Suppressor macrophage treated with lipopolysaccharide for 4 hours (primary cell): Measurements from ENCODE around the gene HLA-A.
"Not testable (repeated sequence)": the region's sequence is repeated elsewhere in the genome, so short reads cannot be mapped to it uniquely, and the experiment has no call there.

Source experiments
- DNase-seq: peaks from one replicate; pipeline ENCODE4 v3.0.0-alpha.2; 2020

The HLA-A gene

DNA sequence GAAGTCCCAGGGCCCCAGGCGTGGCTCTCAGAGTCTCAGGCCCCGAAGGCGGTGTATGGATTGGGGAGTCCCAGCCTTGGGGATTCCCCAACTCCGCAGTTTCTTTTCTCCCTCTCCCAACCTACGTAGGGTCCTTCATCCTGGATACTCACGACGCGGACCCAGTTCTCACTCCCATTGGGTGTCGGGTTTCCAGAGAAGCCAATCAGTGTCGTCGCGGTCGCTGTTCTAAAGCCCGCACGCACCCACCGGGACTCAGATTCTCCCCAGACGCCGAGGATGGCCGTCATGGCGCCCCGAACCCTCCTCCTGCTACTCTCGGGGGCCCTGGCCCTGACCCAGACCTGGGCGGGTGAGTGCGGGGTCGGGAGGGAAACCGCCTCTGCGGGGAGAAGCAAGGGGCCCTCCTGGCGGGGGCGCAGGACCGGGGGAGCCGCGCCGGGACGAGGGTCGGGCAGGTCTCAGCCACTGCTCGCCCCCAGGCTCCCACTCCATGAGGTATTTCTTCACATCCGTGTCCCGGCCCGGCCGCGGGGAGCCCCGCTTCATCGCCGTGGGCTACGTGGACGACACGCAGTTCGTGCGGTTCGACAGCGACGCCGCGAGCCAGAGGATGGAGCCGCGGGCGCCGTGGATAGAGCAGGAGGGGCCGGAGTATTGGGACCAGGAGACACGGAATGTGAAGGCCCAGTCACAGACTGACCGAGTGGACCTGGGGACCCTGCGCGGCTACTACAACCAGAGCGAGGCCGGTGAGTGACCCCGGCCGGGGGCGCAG, at the start of gene HLA-A:
HLA-A (plus strand) TSS at position 258 of the 778 bp plus-strand sequence; CDS start at position 280, 22 bp downstream.
- DNase-seq, result peak; percentile 98

DNA sequence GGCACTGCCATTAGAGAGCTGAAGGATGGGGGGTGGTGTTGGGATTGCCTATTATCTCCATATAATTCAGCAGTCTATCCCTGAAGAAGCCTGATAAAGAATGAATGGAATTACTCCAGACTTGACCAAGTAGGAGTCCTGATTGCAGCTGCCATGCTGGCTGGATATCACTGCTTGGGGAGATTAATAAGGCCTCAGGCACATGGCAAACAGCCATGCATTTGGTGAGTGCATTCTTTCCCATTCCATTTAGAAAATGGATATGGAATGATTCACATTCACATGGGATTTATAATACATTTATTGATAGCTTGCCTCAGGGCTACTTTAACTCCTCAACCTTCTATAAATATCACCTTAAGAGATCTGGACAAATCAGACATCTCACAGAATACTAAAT, 49.6 kb upstream of the HLA-A start:
- DNase-seq, result no peak

DNA sequence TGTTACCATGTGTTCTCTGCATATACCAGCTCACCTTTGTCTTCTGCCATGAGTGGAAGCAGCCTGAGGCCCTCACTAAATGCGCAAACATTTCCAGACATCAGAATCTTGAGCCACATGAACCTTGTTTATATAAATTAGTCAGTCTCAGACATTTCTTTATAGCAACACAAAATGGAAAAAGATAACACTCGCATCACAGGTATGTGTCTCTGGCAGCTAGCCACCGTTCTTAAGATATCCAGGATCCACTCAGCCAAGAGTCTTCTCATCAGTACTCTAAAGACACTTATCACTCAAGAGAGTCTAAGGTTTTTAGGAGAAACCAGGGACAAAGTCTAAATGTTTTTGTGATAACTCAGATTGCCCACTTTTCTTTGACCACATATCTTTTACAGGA, 43.1 kb upstream of the HLA-A start:
- no peak for DNase-seq

DNA sequence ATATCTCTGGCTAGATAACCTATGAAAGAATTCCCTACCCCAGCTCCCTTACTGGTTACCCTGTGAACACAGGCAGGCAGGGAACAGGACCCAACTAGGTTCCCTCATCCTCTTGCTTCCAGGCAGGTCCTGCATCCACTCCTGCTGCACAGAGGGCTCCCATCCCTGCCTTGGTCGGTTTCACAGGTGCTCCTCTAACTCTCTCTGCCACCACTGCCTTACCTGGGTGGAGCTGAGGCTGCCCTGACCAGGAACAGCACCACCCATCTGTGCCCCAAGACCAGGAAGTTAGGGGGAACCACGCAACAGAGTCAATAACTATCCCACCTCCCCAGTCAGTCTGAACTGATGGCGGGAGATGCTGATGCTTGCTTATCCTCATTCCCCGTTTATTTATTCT, 37.0 kb upstream of the HLA-A start:
- no peak for DNase-seq

DNA sequence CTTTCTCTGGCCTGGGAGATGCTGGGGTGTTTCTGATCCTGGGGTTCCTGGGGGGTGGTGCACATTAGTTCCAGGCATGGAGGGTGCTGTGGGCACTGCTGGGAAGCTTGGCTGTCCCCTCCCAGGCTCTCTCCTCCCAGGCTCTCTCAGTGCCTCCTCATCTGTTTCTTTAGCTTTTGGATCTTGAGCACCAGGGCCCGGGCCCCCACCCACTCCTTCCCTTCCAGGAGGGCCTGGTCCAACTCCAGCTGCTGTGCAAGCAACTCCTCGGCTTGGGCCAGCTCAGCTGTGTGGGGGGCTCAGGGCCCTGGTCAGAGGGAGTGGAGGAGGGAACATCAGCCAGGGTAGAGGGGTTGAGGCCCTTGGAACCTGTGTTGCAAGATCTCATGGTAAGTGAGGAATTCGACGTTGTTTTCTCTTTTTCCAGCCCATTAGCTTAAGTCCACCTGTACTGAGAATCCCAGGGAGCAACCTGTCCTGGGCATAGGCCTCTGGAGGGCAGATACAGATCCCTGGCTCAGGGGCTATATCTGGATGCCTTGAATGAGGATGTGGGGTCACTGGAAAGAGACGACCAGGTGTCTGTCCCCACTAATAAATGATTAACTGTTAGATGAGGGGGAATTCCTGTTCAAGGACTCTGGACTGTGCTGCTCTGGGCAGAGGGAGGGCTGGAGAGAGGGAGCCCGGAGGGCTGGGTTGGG, 34.5 kb upstream of the HLA-A start:
- no peak for DNase-seq

DNA sequence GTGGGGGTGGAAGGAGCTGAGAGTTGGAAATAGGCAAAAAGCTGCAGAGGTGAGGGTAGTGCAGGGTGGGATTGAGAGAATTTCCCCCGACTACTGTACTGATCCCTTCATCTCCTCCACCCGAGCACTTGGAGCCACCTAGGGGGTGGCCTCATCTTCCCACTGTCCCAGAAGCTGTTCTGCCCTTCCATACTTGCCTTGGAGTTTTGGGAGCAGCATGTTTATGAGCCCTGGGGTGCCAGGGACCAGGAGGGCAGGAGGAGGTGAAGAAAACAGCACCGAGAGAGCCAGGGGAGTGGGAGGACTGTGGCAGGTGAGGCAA, 34.0 kb upstream of the HLA-A start:
- no peak for DNase-seq

DNA sequence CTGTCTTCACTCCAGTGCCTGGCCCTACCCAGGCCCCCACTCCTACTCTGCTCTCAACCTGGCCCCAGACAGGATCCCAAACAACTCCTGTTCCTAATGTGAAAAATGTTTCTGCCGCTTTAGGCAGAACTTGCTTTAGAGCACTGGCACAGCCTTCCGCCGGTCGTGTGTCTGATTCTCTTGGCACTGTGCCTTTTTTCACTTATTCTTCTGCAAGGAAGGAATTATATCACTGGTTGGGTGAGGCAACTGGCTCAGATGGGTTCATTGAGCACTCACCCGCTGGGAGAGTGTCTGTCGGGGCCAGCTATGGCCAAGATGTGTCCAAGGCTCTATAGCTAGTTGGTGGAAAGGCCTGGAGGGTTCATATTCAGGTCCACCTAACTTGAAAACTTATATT, 33.6 kb upstream of the HLA-A start:
- DNase-seq, result no peak

DNA sequence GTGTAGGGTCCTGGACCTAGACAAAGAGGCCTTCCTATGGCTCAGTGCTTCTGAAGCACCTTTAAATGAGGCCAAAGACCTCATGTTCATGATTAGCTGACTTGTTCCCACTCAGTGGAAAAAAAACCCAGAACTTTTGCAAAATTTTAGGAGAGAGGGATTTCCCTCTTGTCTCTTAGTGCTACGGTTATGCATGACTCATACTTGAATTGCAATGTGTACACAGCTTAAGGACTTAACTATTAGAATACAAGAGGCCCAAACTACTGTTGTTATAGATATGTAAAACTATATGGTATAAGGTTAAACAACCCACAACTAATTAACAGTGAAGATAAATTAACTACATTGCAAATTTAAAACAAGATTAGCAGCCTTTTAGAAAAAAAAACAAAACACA, 32.3 kb upstream of the HLA-A start:
- DNase-seq, result peak; percentile 64

DNA sequence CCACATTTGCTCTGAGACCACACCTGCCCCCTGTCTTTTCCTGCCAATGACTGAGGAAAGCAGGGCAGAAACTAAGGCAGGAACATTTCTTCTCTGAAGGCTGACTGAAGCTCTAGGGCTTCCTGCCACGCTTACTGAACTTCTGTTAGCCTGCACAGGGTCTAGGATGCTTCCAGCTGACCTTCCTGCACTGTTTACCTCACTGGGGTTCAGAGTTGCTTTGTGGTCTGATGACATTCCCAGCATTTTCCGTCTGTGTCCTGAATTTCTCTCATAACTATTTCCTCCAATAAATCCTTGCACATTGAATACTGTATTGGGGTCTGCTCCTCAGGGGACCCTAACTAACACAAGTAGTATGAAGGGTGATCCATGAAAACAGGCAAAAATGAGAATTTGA, 29.5 kb upstream of the HLA-A start:
- DNase-seq, result no peak

DNA sequence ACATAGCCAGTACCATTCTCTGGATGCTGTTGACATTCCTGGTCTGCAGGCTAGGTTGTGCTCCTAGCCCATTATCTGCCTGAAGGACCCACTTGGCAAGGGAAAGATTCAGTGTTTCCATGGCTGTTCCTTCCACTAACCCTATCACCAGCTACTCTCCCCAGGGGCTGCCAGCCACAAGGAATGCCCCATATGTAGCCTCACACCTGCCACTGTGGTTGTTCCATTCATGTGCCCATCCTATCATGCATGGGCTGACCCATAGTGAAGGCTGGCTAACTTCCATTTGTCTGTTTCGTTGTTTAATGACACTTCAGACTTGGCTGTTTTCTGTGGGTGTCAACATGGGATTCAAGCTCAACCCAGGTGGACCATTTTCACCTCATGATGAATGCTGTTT, 25.6 kb upstream of the HLA-A start:
- DNase-seq, result no peak

DNA sequence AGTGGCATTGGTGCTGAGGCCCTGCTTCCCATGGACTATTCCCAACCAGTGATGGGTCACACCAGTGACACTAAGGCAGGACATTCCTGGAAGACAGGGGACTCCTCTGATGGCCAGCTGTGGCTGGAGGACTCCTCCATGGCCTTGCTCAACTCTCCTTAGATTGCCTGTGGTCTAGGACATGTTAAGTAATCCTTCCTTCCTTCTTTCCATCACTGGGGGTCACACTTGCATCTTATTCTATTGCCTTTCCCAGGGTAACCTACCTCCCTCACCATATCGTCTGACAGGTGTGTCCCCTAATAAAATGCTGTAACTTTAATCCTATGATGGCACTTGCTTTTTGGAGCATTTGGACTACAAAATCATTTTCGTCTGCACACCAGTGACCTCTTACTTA, 24.5 kb upstream of the HLA-A start:
- DNase-seq, result peak; percentile 30

DNA sequence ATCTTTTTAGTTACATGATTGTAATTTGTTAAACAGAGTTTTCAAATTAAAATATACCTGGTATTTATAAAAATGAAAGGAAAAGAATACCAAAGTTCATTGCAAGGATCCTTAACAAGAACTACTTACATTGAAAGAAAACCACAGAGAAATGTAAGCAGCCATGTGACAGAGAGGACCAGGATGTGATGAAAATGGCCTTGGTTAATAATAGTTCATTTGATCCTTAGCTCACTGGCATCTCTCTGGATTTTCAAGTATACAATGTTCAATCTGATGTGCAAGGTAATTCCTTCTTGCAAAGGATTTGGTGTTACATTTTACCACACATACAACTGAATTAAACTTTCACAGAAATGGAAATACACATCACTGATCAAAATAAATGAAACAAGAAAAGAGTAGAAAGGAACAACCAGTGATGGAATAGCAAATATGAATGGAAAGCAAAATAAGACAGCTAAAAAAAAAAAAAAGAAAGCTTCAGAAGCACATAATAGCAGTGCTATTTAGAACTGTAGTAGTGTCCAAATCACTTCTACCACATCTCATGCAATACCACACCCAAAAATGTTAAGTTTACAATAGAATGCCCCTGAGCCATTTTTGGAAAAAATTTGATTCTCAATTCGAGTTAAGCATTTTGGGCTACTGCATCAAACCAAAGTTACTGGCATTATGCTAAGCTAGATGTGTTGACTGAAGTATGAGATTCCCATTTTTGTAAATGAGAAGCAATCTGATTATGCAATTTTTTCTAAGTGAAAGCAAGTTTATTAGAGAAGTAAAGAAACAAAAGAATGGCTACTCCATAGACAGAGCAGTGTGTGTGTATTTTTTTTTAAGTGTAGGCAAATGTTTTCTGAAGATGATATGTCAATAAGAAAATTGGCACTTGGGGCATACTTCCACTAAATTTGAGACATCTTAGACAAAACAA, 22.6 kb upstream of the HLA-A start:
- DNase-seq, result peak; percentile 70

DNA sequence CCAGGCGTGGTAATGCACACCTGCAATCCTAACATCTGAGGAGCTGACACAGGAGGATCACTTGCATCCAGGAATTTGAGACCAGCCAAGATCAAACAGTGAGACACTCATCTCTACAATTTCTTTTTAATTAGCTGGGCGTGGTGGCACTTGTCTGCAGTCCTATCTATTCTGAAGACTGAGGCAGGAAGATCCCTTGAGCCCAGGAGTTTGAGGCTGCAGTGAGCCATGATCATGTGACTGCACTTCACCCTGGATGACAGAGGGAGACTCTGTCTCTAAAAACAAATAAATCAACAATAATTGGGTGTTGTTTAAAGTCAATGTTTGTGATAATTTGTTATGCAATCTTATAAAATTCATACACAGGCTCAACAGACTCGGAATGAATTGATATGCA, 18.0 kb upstream of the HLA-A start:
- no peak for DNase-seq

DNA sequence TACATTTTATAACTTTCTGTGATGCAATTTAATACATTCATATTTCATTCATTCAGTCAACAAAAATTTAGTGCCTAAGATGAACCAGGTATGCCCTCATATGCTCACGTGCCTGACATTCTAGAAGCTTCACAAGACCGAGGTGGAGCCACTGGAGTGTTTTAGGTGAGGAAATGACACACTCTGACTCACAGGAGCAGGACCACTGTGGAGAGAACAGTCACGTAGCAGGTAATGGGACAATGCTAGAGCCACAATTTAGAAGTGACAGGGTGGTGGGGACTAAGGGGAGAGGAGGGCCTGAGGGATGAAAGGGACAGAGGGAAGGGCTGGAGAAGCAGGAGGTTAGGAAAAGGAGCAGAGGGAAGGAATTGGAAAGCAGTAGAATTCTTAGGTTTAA, 17.6 kb upstream of the HLA-A start:
- DNase-seq, result no peak

DNA sequence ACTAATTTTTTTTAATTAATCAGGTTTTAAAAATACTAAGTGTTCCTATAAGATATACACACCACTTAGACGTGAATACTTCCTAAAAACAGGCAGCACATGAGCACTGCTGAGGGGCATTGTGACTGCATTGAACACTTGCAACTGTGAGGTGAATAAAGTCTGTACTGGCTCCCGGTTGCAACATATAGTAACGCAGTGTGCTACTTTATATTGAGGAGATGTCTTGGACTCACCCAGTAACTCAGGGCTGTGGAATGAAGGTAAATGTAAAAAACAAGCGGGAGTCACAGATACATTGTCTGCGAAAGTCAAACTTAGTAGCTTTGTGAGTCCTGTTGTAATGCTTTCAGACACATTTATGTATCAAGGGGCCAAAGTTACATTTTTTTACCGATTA, 17.0 kb upstream of the HLA-A start:
- DNase-seq, result peak; percentile 74

DNA sequence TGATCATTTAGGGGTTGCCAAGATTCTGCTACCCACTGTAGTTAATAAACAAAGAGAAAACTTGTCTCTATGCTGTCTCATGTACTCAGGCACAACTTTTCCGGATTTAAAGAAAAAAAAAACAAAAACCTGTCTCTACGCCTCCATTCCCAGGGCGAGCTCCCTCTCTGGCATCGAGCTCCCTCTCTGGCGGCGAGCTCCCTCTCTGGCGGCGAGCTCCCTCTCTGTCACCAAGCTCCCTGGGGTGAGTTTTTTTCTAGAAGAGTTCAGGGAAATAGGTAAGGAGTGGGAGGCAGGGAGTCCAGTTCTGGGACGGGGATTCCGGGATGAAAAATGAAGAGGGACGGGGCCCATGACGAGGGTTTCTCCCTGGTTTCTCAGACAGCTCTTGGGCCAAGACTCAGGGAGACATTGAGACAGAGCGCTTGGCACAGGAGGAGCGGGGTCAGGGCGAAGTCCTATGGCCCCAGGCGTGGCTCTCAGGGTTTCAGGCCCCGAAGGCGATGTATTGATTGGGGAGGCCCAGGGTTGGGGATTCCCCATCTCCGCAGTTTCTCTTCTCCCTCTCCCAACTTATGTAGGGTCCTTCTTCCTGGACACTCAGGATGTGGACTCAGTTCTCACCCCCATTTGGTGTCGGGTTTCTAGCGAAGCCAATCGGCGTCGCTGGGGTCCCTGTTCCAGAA, 16.5 kb upstream of the HLA-A start:
- peak; percentile 50 for DNase-seq

DNA sequence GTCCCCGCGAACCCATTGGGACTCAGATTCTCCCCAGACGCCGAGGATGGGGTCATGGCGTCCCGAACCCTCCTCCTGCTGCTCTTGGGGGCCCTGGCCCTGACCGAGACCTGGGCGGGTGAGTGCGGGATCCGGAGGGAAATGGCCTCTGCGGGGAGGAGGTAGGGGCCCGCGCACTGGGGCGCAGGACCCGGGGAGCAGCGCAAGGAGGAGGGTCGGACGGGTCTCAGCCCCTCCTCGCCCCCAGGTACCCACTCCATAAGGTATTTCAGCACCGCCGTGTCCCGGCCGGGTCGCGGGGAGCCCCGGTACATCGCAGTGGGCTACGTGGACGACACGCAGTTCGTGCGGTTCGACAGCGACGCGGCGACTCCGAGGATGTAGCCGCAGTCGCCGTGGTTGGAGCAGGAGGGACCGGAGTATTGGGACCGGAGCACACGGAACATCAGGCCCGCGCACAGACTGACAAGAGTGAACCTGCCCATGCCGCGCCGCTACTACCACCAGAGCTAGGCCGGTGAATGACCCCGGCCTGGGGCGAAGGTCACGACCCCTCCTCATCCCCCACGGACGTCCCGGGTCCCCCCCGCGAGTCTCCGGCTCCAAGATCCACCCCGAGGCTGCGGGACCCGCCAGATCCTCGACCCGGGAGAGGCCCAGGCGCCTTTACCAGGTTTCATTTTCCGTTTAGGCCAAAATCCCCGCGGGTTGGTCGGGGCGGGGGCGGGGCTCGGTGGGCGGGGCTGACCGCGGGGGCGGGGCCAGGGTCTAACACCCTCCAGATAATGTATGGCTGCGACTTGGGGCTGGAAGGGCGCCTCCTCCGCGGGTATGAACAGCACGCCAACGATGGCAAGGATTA, 15.7 kb upstream of the HLA-A start:
- DNase-seq, result peak; percentile 85

DNA sequence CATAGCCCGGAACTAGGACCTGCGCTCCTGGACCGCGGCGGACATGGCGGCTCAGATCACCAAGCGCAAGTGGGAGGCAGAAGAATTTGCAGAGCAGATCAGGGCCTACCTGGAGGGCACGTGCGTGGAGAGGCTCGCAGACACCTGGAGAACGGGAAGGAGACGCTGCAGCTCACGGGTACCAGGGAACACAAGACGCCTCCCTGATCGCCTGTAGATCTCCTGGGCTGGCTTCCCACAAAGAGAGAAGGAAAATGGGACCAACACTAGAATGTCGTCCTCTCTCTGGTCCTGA, 15.1 kb upstream of the HLA-A start:
- no peak for DNase-seq

DNA sequence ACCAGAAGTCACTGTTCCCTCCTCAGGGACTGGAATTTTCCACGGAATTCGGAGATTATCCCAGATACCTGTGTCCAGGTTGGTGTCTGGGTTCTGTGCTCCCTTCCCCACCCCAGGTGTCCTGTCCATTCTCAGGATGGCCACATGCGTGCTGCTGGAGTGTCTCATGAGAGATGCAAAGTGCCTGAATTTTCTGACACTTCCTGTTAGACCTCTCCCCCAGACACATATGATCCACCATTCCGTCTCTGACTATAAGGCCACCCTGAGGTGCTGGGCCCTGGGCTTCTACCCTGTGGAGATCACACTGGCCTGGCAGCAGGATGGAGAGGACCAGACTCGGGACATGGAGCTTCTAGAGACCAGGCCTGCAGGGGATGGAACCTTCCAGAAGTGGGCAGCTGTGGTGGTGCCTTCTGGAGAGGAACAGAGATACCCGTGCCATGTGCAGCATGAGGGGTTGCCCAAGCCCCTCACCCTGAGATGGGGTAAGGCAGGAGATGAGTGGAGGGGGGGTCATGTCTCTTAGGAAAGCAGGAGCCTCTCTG, 14.4 kb upstream of the HLA-A start:
- DNase-seq, result no peak

DNA sequence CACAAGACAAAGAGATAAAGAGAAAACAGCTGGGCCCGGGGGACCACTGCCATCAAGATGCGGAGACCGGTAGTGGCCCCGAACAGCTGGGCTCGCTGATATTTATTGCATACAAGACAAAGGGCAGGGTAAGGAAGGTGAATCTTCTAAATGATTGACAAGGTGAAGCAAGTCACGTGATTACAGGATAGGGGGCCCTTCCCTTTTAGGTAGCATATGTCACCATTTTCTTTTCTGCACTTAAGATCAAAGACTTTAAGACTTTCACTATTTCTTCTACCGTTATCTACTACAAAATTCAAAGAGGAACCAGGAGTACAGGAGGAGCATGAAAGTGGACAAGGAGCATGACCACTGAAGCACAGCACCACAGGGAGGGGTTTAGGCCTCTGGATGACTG, 12.3 kb upstream of the HLA-A start:
- not testable (repeated sequence) for DNase-seq

DNA sequence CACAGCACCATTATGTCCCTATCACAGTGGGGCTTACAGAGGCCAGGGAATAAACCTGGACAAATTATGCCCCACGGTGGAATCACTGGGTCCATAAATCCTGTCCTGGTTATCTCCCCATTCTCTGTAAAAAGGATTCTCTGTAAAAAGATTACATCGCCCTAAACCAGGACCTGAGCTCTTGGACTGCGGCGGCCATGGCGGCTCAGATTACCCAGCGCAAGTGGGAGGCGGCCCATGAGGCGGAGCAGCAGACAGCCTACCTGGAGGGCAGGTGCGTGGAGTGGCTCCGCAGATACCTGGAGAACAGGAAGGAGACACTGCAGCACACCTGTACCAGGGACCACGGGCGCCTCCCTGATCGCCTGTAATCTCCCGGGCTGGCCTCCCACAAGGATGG, 8.4 kb upstream of the HLA-A start:
- DNase-seq, result no peak
